Fibroblast of gingiva (primary cell): ENCODE results near the gene GRM7.

Experiments used
- DNase-seq: peaks from one replicate; pipeline ENCODE4 v3.0.0-alpha.2; 2011; ENCODE audit warnings: low read depth

Gene GRM7

GRCh38 chr3:7658294-7658693, 797.4 kb downstream of the GRM7 start:
- DNase-seq, result no peak

GRCh38 chr3:7659079-7659478, 798.2 kb downstream of the GRM7 start:
- no peak for DNase-seq

- DNase-seq, result no peak
These were observed 802.9 kb downstream of the GRM7 start for GRCh38 chr3:7663771-7664170.

GRCh38 chr3:7667774-7668173, 806.9 kb downstream of the GRM7 start:
- DNase-seq, result no peak

- DNase-seq, result no peak
These were observed 808.7 kb downstream of the GRM7 start for GRCh38 chr3:7669641-7670040.

- DNase-seq, result no peak
These were observed 817.6 kb downstream of the GRM7 start for GRCh38 chr3:7678521-7678920.

GRCh38 chr3:7682822-7683229, 821.9 kb downstream of the GRM7 start:
- DNase-seq, result no peak

- DNase-seq, result no peak
These were observed 822.5 kb downstream of the GRM7 start for GRCh38 chr3:7683426-7683825.

GRCh38 chr3:7684182-7684715, 823.3 kb downstream of the GRM7 start:
- DNase-seq, result no peak

GRCh38 chr3:7687428-7688147, 826.7 kb downstream of the GRM7 start:
- DNase-seq, result no peak

- DNase-seq, result no peak
These were observed 832.0 kb downstream of the GRM7 start for GRCh38 chr3:7692866-7693265.

GRCh38 chr3:7693976-7694375, 833.1 kb downstream of the GRM7 start:
- no peak for DNase-seq

GRCh38 chr3:7695049-7695448, 834.1 kb downstream of the GRM7 start:
- DNase-seq, result no peak

GRCh38 chr3:7696320-7696719, 835.4 kb downstream of the GRM7 start:
- no peak for DNase-seq

- DNase-seq, result no peak
These were observed 836.6 kb downstream of the GRM7 start for GRCh38 chr3:7697548-7697947.

GRCh38 chr3:7700539-7700938, 839.6 kb downstream of the GRM7 start:
- DNase-seq, result no peak

- no peak for DNase-seq
These were observed 840.1 kb downstream of the GRM7 start for GRCh38 chr3:7700977-7701376.

GRCh38 chr3:7707187-7707586, 846.3 kb downstream of the GRM7 start:
- no peak for DNase-seq

GRCh38 chr3:7709376-7710082, 848.6 kb downstream of the GRM7 start:
- DNase-seq, result no peak

- no peak for DNase-seq
These were observed 849.4 kb downstream of the GRM7 start for GRCh38 chr3:7710284-7710683.

GRCh38 chr3:7713724-7714123, 852.8 kb downstream of the GRM7 start:
- no peak for DNase-seq

GRCh38 chr3:7720649-7721297, 859.9 kb downstream of the GRM7 start:
- no peak for DNase-seq

- DNase-seq, result no peak
These were observed 861.0 kb downstream of the GRM7 start for GRCh38 chr3:7721869-7722268.
